ENCODE results near the gene PLOD2. TPM values are rescaled to one million over a fixed set of nuclear protein-coding genes. Genes with fewer than 3 reads are reported as not detected.

Gene PLOD2
- 1.4 and 2.0 TPM in 2 replicates for total RNA-seq

GRCh38 chr3:146160964-146161662 lies at the start of gene PLOD2:
Gene PLOD2, minus strand, starts transcription at chr3:146161184. Its CDS starts 195 bp downstream, at chr3:146160989.
- H3K27ac Mint-ChIP-seq: peak within 1 kb of the TSS; percentile 49
- intact Hi-C loops (cut with micrococcal nuclease): no loop called here
- peaks cover 10% of the 10 kb centered on the region for H3K4me1 Mint-ChIP-seq (ENCODE audit: low read depth)
- peaks cover 48% of the 10 kb centered on the region for H3K27me3 Mint-ChIP-seq (ENCODE audit: insufficient read depth)
- H3K4me3 Mint-ChIP-seq: peak within 1 kb of the TSS; percentile 78
- peak; percentile 2 for DNase-seq (ENCODE audit: low spot score)
- no peaks in the 10 kb centered on the region for H3K36me3 Mint-ChIP-seq (ENCODE audit: low read depth)
- no peaks in the 10 kb centered on the region for H3K9me3 Mint-ChIP-seq

DNA sequence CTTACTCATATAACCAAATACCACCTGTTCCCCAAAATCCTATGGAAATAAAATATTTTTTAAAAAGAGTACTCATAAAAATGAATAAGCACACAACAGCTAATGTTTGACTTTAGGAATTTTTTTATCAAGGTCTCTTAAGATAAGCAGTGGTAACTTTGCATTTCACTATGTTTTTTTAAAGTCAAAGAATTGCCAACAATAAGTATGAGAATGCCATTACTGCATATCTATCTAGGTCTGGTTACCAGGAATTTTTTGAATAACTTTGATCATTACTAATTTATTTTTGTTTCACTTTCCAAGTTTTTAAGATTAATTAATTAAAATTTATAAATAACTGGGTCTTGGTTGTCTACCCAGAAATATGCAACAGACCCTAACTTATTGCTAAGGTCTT lies 48.4 kb upstream of the PLOD2 start:
- H3K4me3 Mint-ChIP-seq: no peak overlapping the region
- H3K27ac Mint-ChIP-seq: no peak overlapping the region
- no peak for DNase-seq (ENCODE audit: low spot score)
- intact Hi-C loops (cut with micrococcal nuclease): no loop called here
- no peaks in the 10 kb centered on the region for H3K4me1 Mint-ChIP-seq (ENCODE audit: low read depth)
- H3K36me3 Mint-ChIP-seq (ENCODE audit: low read depth): no peaks in the 10 kb centered on the region
- H3K27me3 Mint-ChIP-seq (ENCODE audit: insufficient read depth): peaks cover 6% of the 10 kb centered on the region
- H3K9me3 Mint-ChIP-seq: no peaks in the 10 kb centered on the region

DNA sequence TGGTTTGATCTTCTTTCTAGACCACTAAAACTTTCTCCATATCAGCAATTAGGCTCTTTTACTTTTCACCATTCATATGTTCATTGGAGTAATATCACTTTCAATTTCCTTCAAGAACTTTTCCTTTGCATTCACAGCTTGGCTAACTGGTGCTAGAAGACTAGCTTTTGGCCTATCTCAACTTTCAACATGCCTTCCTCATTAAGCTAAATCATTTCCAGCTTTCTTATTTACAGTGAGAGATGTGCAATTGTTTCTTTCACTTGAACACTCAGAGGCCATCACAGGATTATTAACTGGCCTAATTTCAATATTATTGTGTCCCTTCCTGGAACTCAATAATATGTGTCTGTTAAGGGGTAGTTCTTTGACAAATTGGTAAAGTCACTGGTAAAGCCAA lies 42.8 kb upstream of the PLOD2 start:
- Mint-ChIP-seq H3K4me3 (no peak overlapping the region), H3K36me3 (ENCODE audit: low read depth) (no peaks in the 10 kb centered on the region), H3K27me3 (ENCODE audit: insufficient read depth) (peaks cover 10% of the 10 kb centered on the region), H3K27ac (no peak overlapping the region), H3K4me1 (ENCODE audit: low read depth) (no peaks in the 10 kb centered on the region), H3K9me3 (no peaks in the 10 kb centered on the region)
- intact Hi-C loops (cut with micrococcal nuclease): no loop called here
- no peak for DNase-seq (ENCODE audit: low spot score)

GRCh38 chr3:146200461-146201220 lies 39.7 kb upstream of the PLOD2 start:
- Mint-ChIP-seq H3K27ac (no peak overlapping the region), H3K4me3 (no peak overlapping the region), H3K4me1 (ENCODE audit: low read depth) (no peaks in the 10 kb centered on the region), H3K27me3 (ENCODE audit: insufficient read depth) (peaks cover 16% of the 10 kb centered on the region), H3K36me3 (ENCODE audit: low read depth) (no peaks in the 10 kb centered on the region), H3K9me3 (no peaks in the 10 kb centered on the region)
- intact Hi-C loops (cut with micrococcal nuclease): no loop called here
- DNase-seq (ENCODE audit: low spot score): no peak

DNA sequence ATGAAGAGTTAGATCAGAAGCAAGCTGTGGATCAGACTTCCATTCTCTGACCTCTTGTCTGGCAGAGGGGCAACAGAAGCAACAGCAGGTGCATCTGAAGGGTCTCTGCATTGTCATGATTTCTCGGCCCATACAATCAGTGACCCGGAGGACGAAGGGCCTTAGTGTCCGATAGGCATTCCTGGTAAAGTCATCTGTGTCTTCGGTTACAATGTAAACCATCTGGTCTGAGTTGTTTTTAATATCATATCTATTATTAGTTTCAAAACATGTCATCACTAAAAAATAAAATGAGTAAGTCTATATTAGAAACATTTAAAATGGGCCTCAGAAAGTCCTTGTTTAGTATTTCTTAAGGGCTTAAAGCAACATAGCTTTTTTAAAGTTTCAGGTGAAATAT lies 38.8 kb upstream of the PLOD2 start:
- peaks cover 16% of the 10 kb centered on the region for H3K27me3 Mint-ChIP-seq (ENCODE audit: insufficient read depth)
- no peaks in the 10 kb centered on the region for H3K4me1 Mint-ChIP-seq (ENCODE audit: low read depth)
- no peak overlapping the region for H3K4me3 Mint-ChIP-seq
- no peak for DNase-seq (ENCODE audit: low spot score)
- H3K36me3 Mint-ChIP-seq (ENCODE audit: low read depth): no peaks in the 10 kb centered on the region
- no peaks in the 10 kb centered on the region for H3K9me3 Mint-ChIP-seq
- intact Hi-C loops (cut with micrococcal nuclease): no loop called here
- H3K27ac Mint-ChIP-seq: no peak overlapping the region

- H3K9me3 Mint-ChIP-seq: no peaks in the 10 kb centered on the region
- intact Hi-C loops (cut with micrococcal nuclease): no loop called here
- no peak overlapping the region for H3K27ac Mint-ChIP-seq
- no peaks in the 10 kb centered on the region for H3K4me1 Mint-ChIP-seq (ENCODE audit: low read depth)
- peaks cover 12% of the 10 kb centered on the region for H3K27me3 Mint-ChIP-seq (ENCODE audit: insufficient read depth)
- no peak overlapping the region for H3K4me3 Mint-ChIP-seq
- no peak for DNase-seq (ENCODE audit: low spot score)
- H3K36me3 Mint-ChIP-seq (ENCODE audit: low read depth): no peaks in the 10 kb centered on the region
Observed at GRCh38 chr3:146196789-146197188, 35.8 kb upstream of the PLOD2 start.

GRCh38 chr3:146195605-146196004 lies 34.6 kb upstream of the PLOD2 start:
- Mint-ChIP-seq H3K9me3 (no peaks in the 10 kb centered on the region), H3K4me1 (ENCODE audit: low read depth) (no peaks in the 10 kb centered on the region), H3K27ac (no peak overlapping the region), H3K36me3 (ENCODE audit: low read depth) (no peaks in the 10 kb centered on the region), H3K4me3 (no peak overlapping the region), H3K27me3 (ENCODE audit: insufficient read depth) (peaks cover 12% of the 10 kb centered on the region)
- intact Hi-C loops (cut with micrococcal nuclease): no loop called here
- DNase-seq (ENCODE audit: low spot score): no peak

- intact Hi-C loops (cut with micrococcal nuclease): no loop called here
- DNase-seq (ENCODE audit: low spot score): no peak
- Mint-ChIP-seq H3K36me3 (ENCODE audit: low read depth) (no peaks in the 10 kb centered on the region), H3K9me3 (no peaks in the 10 kb centered on the region), H3K27me3 (ENCODE audit: insufficient read depth) (peaks cover 12% of the 10 kb centered on the region), H3K4me3 (no peak overlapping the region), H3K4me1 (ENCODE audit: low read depth) (no peaks in the 10 kb centered on the region), H3K27ac (no peak overlapping the region)
Observed at GRCh38 chr3:146195030-146195429, 34.0 kb upstream of the PLOD2 start.

GRCh38 chr3:146191051-146191450 lies 30.1 kb upstream of the PLOD2 start:
- no peak for DNase-seq (ENCODE audit: low spot score)
- Mint-ChIP-seq H3K27me3 (ENCODE audit: insufficient read depth) (peaks cover 11% of the 10 kb centered on the region), H3K27ac (no peak overlapping the region), H3K9me3 (no peaks in the 10 kb centered on the region), H3K4me1 (ENCODE audit: low read depth) (no peaks in the 10 kb centered on the region), H3K4me3 (no peak overlapping the region), H3K36me3 (ENCODE audit: low read depth) (no peaks in the 10 kb centered on the region)
- intact Hi-C loops (cut with micrococcal nuclease): no loop called here

GRCh38 chr3:146189519-146190173 lies 28.7 kb upstream of the PLOD2 start:
- no peak for DNase-seq (ENCODE audit: low spot score)
- intact Hi-C loops (cut with micrococcal nuclease): loop anchor here (1.0 kb wide), 2 partner anchors 388 to 452 kb away; no protein-coding TSS in a partner anchor
- H3K4me1 Mint-ChIP-seq (ENCODE audit: low read depth): no peaks in the 10 kb centered on the region
- no peak overlapping the region for H3K27ac Mint-ChIP-seq
- no peaks in the 10 kb centered on the region for H3K9me3 Mint-ChIP-seq
- H3K36me3 Mint-ChIP-seq (ENCODE audit: low read depth): no peaks in the 10 kb centered on the region
- H3K4me3 Mint-ChIP-seq: no peak overlapping the region
- H3K27me3 Mint-ChIP-seq (ENCODE audit: insufficient read depth): peaks cover 13% of the 10 kb centered on the region

DNA sequence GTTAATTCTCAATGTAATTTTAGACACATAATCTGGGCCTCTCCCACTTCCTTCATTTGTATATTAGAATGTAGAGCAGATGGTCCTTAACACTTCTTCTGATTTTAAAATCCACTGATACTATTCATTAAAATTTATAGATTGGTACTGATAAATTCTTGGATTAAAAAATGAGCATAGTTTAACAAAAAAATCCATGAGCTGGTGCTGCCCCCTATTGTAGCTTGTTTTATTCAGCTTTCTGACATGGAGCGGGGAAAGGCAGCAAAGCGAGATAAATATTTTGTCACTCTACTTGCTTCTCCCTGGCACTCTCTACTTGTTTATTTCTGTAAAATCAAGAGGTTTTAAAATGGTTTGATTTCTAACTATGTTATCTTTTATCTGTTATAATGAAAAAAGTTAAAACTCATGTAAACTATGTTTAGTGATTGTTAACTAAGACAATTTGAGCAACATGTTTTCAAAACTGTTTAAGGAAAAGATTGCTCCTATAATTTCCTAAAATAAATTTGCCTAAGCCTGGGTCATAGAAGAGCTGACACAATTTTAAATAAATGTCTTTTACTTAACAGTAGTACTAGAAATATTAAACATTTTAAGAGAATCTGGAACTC lies 26.5 kb upstream of the PLOD2 start:
- peaks cover 13% of the 10 kb centered on the region for H3K27me3 Mint-ChIP-seq (ENCODE audit: insufficient read depth)
- no peaks in the 10 kb centered on the region for H3K4me1 Mint-ChIP-seq (ENCODE audit: low read depth)
- no peaks in the 10 kb centered on the region for H3K9me3 Mint-ChIP-seq
- H3K4me3 Mint-ChIP-seq: no peak overlapping the region
- intact Hi-C loops (cut with micrococcal nuclease): loop anchor here (2.0 kb wide), 1 partner anchor 123 kb away; no protein-coding TSS in a partner anchor
- no peaks in the 10 kb centered on the region for H3K36me3 Mint-ChIP-seq (ENCODE audit: low read depth)
- DNase-seq (ENCODE audit: low spot score): no peak
- H3K27ac Mint-ChIP-seq: no peak overlapping the region

- Mint-ChIP-seq H3K9me3 (no peaks in the 10 kb centered on the region), H3K4me3 (no peak overlapping the region), H3K4me1 (ENCODE audit: low read depth) (no peaks in the 10 kb centered on the region), H3K36me3 (ENCODE audit: low read depth) (no peaks in the 10 kb centered on the region), H3K27me3 (ENCODE audit: insufficient read depth) (peaks cover 12% of the 10 kb centered on the region), H3K27ac (no peak overlapping the region)
- intact Hi-C loops (cut with micrococcal nuclease): no loop called here
- DNase-seq (ENCODE audit: low spot score): no peak
Observed at GRCh38 chr3:146184241-146185015, 23.4 kb upstream of the PLOD2 start.
